HG03442 (cell line): ENCODE results near the gene PLCL1.

Experiments used
- ATAC-seq: cut with Tn5 transposase; IDR thresholded peaks from one replicate; pipeline ENCODE4 v1.9.1; 2021; ENCODE audit warnings: mild to moderate bottlenecking, moderate library complexity; ENCODE audit not compliant: unreplicated experiment

Gene PLCL1

GRCh38 chr2:197947219-197947757 is 142.9 kb downstream of the PLCL1 start:
- ATAC-seq, result no peak

GRCh38 chr2:197949224-197949623 is 144.8 kb downstream of the PLCL1 start:
- no peak for ATAC-seq

GRCh38 chr2:197950006-197950405 is 145.6 kb downstream of the PLCL1 start:
- ATAC-seq, result no peak

- no peak for ATAC-seq
Measured at GRCh38 chr2:197950724-197951123, 146.3 kb downstream of the PLCL1 start.

GRCh38 chr2:197952540-197953202 is 148.3 kb downstream of the PLCL1 start:
- peak; percentile 84 for ATAC-seq

GRCh38 chr2:197954328-197954727 is 149.9 kb downstream of the PLCL1 start:
- no peak for ATAC-seq

GRCh38 chr2:197958592-197959150 is 154.3 kb downstream of the PLCL1 start:
- no peak for ATAC-seq

GRCh38 chr2:197959383-197959782 is 155.0 kb downstream of the PLCL1 start:
- no peak for ATAC-seq

- ATAC-seq, result no peak
Measured at GRCh38 chr2:197960786-197961185, 156.4 kb downstream of the PLCL1 start.

- ATAC-seq, result no peak
Measured at GRCh38 chr2:197964720-197965119, 160.3 kb downstream of the PLCL1 start.

GRCh38 chr2:197965756-197966155 is 161.4 kb downstream of the PLCL1 start:
- ATAC-seq, result no peak

GRCh38 chr2:197969391-197969893 is 165.0 kb downstream of the PLCL1 start:
- ATAC-seq, result no peak

GRCh38 chr2:197972061-197972460 is 167.7 kb downstream of the PLCL1 start:
- ATAC-seq, result no peak

GRCh38 chr2:197972587-197972986 is 168.2 kb downstream of the PLCL1 start:
- no peak for ATAC-seq

- no peak for ATAC-seq
Measured at GRCh38 chr2:197973772-197974171, 169.4 kb downstream of the PLCL1 start.

GRCh38 chr2:197975931-197976519 is 171.6 kb downstream of the PLCL1 start:
- ATAC-seq, result no peak

- no peak for ATAC-seq
Measured at GRCh38 chr2:197978971-197979370, 174.6 kb downstream of the PLCL1 start.

- ATAC-seq, result no peak
Measured at GRCh38 chr2:197982565-197982964, 178.2 kb downstream of the PLCL1 start.

- ATAC-seq, result peak; percentile 51
Measured at GRCh38 chr2:197985029-197985638, 180.7 kb downstream of the PLCL1 start.

- ATAC-seq, result no peak
Measured at GRCh38 chr2:197986977-197987376, 182.6 kb downstream of the PLCL1 start.

- no peak for ATAC-seq
Measured at GRCh38 chr2:197990356-197990755, 186.0 kb downstream of the PLCL1 start.
